ENCODE measurements around the gene PIGU. TPM values are rescaled to one million over a fixed set of nuclear protein-coding genes. Genes with fewer than 3 reads are reported as not detected.

The PIGU gene
- total and polyA plus RNA-seq, 3 experiments from 2014 or later: 24.9 to 33.0 (median 26.3) TPM

DNA sequence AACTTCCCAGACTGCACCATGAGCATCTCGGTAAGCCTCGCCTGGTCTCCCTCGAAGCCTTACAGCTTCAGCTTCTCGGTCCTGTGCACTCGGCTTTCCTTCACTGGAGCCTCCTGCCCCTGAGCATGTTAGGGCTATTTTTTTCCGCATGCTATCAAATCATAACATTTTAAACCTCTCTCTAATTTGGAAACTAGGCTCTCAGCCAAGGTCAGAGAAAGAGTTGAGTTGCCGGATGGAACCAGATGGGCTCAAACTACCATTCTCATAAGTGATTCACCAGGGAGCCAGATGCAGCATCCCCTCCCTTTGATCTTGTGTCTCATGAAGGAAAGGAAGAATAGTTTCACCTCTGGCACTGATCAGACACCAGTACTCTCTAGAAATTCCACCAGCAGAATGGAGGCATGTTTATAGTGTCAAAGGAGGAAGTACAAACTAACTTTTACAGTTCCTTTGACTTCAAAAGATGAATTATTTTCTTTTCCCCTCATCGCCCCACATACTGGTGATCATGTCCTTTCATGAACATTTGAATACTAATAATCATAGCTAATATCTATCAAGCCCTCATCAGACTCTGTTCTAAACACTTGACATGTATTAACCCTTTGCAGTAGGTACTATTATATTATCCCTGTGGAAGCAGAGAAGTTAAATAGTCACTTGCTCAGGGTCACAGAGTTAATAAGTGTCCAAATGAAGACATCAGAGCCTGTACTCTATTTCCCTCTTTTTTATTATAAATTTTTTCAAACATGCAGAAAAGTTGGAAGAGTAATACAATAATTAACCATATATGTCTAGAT, 71.7 kb downstream of the PIGU start:
- Mint-ChIP-seq H3K4me1 (peaks cover 0 to 1% (median 0%) of the 10 kb centered on the region in 3 donors), H3K9me3 (no peaks in the 10 kb centered on the region), H3K4me3 (no peak overlapping the region), H3K27ac (no peak overlapping the region), H3K27me3 (peaks cover 0 to 1% of the 10 kb centered on the region in 2 donors), H3K36me3 (peaks cover 0 to 25% (median 9%) of the 10 kb centered on the region in 3 donors)
- POLR2A ChIA-PET: no interaction called here
- DNase-seq: no peak
- H3K36me3 ChIP-seq (ENCODE audit: insufficient read depth, low read length): no peaks in the 10 kb centered on the region
- no peaks in the 10 kb centered on the region for H3K27me3 ChIP-seq (ENCODE audit: insufficient read depth, low read length, poor library complexity, severe bottlenecking)
- CTCF ChIA-PET: no interaction called here
- no peaks in the 10 kb centered on the region for H3K9me3 ChIP-seq (ENCODE audit: low read length)
- H3K27ac ChIP-seq (ENCODE audit: low read depth, low read length): no peak overlapping the region
- H3K4me3 ChIP-seq (ENCODE audit: low read length): no peak overlapping the region
- H3K4me1 ChIP-seq (ENCODE audit: insufficient read depth, low read length): no peaks in the 10 kb centered on the region

DNA sequence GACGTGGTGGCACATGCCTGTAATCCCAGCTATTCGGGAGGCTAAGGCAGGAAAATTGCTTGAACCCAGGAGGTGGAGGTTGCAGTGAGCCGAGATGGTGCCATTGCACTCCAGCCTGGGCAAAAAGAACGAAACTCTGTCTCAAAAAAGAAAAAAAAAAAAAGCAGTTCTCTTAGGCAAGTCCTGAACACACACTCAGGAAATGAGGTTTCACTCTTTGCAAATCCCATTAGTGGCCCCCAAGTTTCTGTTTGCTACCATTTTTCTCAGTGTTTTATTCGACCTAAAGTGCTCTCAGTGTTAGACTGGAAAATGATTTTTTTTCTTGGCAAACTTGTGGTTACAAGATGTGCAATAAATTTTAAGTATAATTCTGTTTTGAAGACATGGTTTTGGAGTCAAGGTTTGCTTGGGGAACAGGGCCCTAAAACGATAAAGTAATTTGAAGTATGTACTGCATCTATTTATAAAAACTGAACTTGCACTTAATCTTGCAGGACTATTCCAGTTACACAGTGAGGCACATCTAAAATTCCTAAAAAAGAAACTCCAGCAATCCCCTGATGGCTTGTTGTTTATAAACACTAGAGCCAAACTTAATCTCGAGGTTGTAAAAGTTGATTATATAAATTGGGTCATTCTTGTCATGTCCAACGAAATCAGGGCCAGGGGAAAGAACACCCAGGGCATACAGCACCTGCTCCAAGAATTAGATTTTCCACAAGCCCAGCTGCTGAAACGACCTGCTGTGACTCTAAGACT, 75.8 kb downstream of the PIGU start:
- Histone ChIP-seq H3K4me3 (ENCODE audit: low read length) (no peak overlapping the region), H3K27me3 (ENCODE audit: insufficient read depth, low read length, poor library complexity, severe bottlenecking) (no peaks in the 10 kb centered on the region), H3K36me3 (ENCODE audit: insufficient read depth, low read length) (no peaks in the 10 kb centered on the region), H3K9me3 (ENCODE audit: low read length) (no peaks in the 10 kb centered on the region), H3K4me1 (ENCODE audit: insufficient read depth, low read length) (no peaks in the 10 kb centered on the region), H3K27ac (ENCODE audit: low read depth, low read length) (no peak overlapping the region)
- no peak for DNase-seq
- ChIA-PET CTCF (no interaction called here), POLR2A (no interaction called here)
- H3K36me3 Mint-ChIP-seq: peaks cover 0 to 9% (median 6%) of the 10 kb centered on the region in 3 donors
- H3K4me1 Mint-ChIP-seq: no peaks in the 10 kb centered on the region
- H3K4me3 Mint-ChIP-seq: no peak overlapping the region
- no peaks in the 10 kb centered on the region for H3K9me3 Mint-ChIP-seq
- H3K27ac Mint-ChIP-seq: peak overlapping the region in 2 of 8 donors; percentile 36 to 58
- peaks cover 0 to 1% of the 10 kb centered on the region in 2 donors for H3K27me3 Mint-ChIP-seq

DNA sequence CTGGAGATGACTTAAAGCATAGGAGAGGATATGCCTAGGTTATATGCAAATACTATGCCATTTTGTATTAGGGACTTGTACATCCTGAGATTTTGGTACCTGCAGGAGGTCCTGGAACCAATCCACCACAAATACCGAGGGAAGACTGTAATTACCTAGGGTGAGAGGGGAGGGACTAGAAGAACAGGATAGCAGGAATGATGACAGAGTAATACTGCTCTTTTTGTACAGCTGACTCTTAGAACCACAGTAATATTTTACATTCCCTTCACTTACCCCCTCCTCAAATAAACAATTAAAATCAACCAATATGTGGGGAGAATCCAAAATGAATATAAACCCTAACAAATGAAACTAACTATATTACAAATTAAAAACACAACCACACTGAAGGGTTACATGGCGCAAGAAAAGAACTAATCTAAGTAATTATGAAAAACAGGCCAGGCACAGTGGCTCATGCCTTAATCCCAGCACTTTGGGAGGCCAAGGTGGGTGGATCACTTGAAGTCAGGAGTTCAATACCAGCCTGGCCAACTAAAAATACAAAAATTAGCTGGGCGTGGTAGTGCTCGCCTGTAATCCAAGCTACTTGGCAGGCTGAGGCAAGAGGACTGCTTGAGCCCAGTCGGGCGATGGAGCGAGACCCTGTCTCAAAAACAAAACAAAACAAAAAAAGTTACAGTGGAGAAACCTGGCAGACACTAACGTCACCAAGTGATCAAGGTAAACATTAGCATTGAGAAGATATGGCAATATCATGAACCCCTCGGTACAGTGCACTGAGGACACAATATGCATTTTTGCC, 81.3 kb downstream of the PIGU start:
- Histone ChIP-seq H3K36me3 (ENCODE audit: insufficient read depth, low read length) (no peaks in the 10 kb centered on the region), H3K4me1 (ENCODE audit: insufficient read depth, low read length) (no peaks in the 10 kb centered on the region), H3K27ac (ENCODE audit: low read depth, low read length) (no peak overlapping the region), H3K9me3 (ENCODE audit: low read length) (no peaks in the 10 kb centered on the region), H3K27me3 (ENCODE audit: insufficient read depth, low read length, poor library complexity, severe bottlenecking) (no peaks in the 10 kb centered on the region), H3K4me3 (ENCODE audit: low read length) (no peak overlapping the region)
- peaks cover 0 to 13% (median 4%) of the 10 kb centered on the region in 3 donors for H3K36me3 Mint-ChIP-seq
- H3K27ac Mint-ChIP-seq: no peak overlapping the region
- POLR2A ChIA-PET: no interaction called here
- H3K27me3 Mint-ChIP-seq: no peaks in the 10 kb centered on the region
- H3K4me3 Mint-ChIP-seq: no peak overlapping the region
- DNase-seq: no peak
- CTCF ChIA-PET: no interaction called here
- H3K4me1 Mint-ChIP-seq: no peaks in the 10 kb centered on the region
- no peaks in the 10 kb centered on the region for H3K9me3 Mint-ChIP-seq

DNA sequence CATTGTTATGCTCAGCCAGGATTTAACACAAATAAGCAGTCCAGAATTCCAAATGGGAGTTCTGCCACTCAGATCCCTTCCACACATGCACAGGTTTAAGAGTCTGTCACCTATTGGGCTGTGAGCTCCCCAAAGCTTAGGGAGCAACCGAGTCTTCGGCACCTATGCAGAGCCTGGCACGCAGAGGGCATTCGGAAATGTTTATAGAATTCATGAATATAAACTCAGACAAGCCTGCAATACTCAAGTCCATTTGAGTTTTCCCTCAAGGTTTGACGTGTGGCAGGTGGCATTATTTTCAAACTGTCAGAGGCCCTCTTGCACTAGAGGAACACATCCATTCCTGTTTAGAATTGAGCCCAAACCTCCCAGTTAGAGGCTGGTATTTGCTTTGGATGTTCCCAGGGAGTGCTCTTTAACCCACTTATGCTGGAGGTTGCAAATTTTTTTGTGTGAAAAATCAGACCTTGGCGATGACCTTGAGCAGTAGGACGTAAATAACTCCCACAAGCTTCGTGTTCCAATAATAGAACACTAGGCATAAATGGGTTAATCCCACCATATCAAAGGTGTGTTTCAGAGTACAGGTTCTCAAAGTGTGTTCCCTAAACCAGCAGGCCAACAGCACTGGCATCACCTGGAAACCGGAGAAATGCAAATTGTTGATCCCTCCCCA, 90.3 kb downstream of the PIGU start:
- Mint-ChIP-seq H3K27me3 (no peaks in the 10 kb centered on the region), H3K4me1 (peaks cover 0 to 2% (median under 1%) of the 10 kb centered on the region in 3 donors), H3K9me3 (no peaks in the 10 kb centered on the region), H3K27ac (peak overlapping the region in 1 of 8 donors; percentile 3), H3K36me3 (peaks cover 4 to 57% (median 9%) of the 10 kb centered on the region in 3 donors), H3K4me3 (no peak overlapping the region)
- Histone ChIP-seq H3K27ac (ENCODE audit: low read depth, low read length) (no peak overlapping the region), H3K4me3 (ENCODE audit: low read length) (no peak overlapping the region), H3K36me3 (ENCODE audit: insufficient read depth, low read length) (peaks cover 23% of the 10 kb centered on the region), H3K9me3 (ENCODE audit: low read length) (no peaks in the 10 kb centered on the region), H3K27me3 (ENCODE audit: insufficient read depth, low read length, poor library complexity, severe bottlenecking) (no peaks in the 10 kb centered on the region), H3K4me1 (ENCODE audit: insufficient read depth, low read length) (no peaks in the 10 kb centered on the region)
- DNase-seq: no peak
- CTCF ChIA-PET: no interaction called here
- POLR2A ChIA-PET: no interaction called here

DNA sequence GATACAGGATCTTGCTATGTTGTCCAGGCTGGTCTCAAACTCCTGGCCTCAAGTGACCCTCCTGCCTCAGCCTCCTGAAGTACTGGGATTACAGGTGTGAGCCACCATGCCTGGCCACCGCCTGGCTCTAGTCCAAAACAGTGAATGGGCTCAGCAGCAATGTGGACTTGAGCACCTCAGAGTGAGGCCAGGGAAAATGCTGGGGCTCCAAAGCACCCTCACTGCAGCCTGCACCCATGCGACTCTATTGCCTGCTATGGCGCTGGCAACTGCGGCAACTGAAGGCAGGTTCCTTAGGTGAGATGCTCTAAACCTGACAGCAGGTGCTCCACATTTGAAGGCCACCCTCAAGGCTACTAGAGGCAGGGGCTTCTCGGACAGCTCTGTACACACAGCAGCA, 91.9 kb downstream of the PIGU start:
- ChIA-PET POLR2A (interaction anchor here (0.6 kb wide), 1 partner anchor 669 kb away, joined by 7 read pairs; no protein-coding TSS in a partner anchor), CTCF (no interaction called here)
- H3K27ac Mint-ChIP-seq: peak overlapping the region in 2 of 8 donors; percentile 54 to 59

DNA sequence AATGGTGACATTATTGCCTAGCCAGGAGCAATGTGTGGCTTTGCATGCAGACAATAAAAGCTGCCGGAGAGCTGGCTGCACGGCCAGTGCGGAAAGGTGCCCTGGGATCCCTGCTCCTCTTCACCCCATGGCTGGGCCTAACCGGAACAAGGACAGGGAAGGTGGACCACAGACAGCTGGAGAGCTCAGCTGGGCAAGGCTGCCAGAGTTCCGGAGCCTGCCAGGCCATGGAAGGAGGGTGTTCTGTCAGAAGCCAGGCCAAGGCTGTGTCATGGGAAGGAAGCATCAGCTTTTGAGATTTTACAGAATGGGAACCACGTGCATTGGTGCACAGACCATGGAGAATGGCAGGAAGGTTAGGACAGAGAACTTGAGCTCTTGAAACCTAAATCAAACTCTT, 93.3 kb downstream of the PIGU start:
- H3K4me1 Mint-ChIP-seq: peaks cover 21 to 22% (median 21%) of the 10 kb centered on the region in 3 donors
- Histone ChIP-seq H3K4me1 (ENCODE audit: insufficient read depth, low read length) (peaks cover 10% of the 10 kb centered on the region), H3K36me3 (ENCODE audit: insufficient read depth, low read length) (peaks cover 22% of the 10 kb centered on the region), H3K27me3 (ENCODE audit: insufficient read depth, low read length, poor library complexity, severe bottlenecking) (no peaks in the 10 kb centered on the region), H3K9me3 (ENCODE audit: low read length) (no peaks in the 10 kb centered on the region), H3K4me3 (ENCODE audit: low read length) (no peak overlapping the region), H3K27ac (ENCODE audit: low read depth, low read length) (no peak overlapping the region)
- H3K27me3 Mint-ChIP-seq: no peaks in the 10 kb centered on the region
- DNase-seq: no peak
- H3K4me3 Mint-ChIP-seq: no peak overlapping the region
- ChIA-PET CTCF (no interaction called here), POLR2A (no interaction called here)
- peak overlapping the region in 1 of 8 donors; percentile 63 for H3K27ac Mint-ChIP-seq
- H3K36me3 Mint-ChIP-seq: peaks cover 4 to 72% (median 13%) of the 10 kb centered on the region in 3 donors
- H3K9me3 Mint-ChIP-seq: no peaks in the 10 kb centered on the region

More for the DNA sequence above, 91.9 kb downstream of the PIGU start:
- no peak for DNase-seq
- Histone ChIP-seq H3K27me3 (ENCODE audit: insufficient read depth, low read length, poor library complexity, severe bottlenecking) (no peaks in the 10 kb centered on the region), H3K9me3 (ENCODE audit: low read length) (no peaks in the 10 kb centered on the region), H3K36me3 (ENCODE audit: insufficient read depth, low read length) (peaks cover 23% of the 10 kb centered on the region), H3K4me3 (ENCODE audit: low read length) (no peak overlapping the region), H3K4me1 (ENCODE audit: insufficient read depth, low read length) (peaks cover 8% of the 10 kb centered on the region), H3K27ac (ENCODE audit: low read depth, low read length) (no peak overlapping the region)
- Mint-ChIP-seq H3K4me1 (peaks cover 14 to 17% (median 16%) of the 10 kb centered on the region in 3 donors), H3K9me3 (no peaks in the 10 kb centered on the region), H3K27me3 (no peaks in the 10 kb centered on the region), H3K4me3 (no peak overlapping the region), H3K36me3 (peaks cover 4 to 68% (median 13%) of the 10 kb centered on the region in 3 donors)

DNA sequence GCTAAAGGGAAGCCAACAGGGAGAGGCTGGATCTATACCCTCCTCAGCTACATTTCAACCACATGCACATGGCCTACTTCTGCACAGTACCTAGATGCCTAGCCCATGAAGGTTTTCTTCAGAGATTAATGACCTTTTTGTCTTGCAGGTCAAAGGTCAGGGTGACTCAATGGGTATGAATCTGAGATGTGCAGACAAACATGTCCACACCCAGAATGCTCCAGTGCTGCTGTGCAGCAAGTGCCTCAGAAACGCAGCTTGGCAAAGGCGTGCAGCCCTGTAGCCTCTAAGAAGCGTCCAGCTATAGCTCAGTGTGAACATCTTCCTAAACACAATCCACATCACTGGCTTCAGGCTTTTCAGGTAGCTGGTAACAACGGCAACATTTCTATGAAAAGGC, 94.0 kb downstream of the PIGU start:
- Mint-ChIP-seq H3K27ac (no peak overlapping the region), H3K36me3 (peaks cover 4 to 71% (median 15%) of the 10 kb centered on the region in 3 donors), H3K4me3 (no peak overlapping the region), H3K27me3 (no peaks in the 10 kb centered on the region), H3K9me3 (no peaks in the 10 kb centered on the region), H3K4me1 (peaks cover 21 to 22% (median 21%) of the 10 kb centered on the region in 3 donors)
- H3K27ac ChIP-seq (ENCODE audit: low read depth, low read length): no peak overlapping the region
- no peaks in the 10 kb centered on the region for H3K27me3 ChIP-seq (ENCODE audit: insufficient read depth, low read length, poor library complexity, severe bottlenecking)
- ChIA-PET POLR2A (no interaction called here), CTCF (no interaction called here)
- no peaks in the 10 kb centered on the region for H3K9me3 ChIP-seq (ENCODE audit: low read length)
- H3K36me3 ChIP-seq (ENCODE audit: insufficient read depth, low read length): peaks cover 16% of the 10 kb centered on the region
- no peak overlapping the region for H3K4me3 ChIP-seq (ENCODE audit: low read length)
- DNase-seq: no peak
- H3K4me1 ChIP-seq (ENCODE audit: insufficient read depth, low read length): peaks cover 10% of the 10 kb centered on the region

All from CD8-positive, alpha-beta memory T cell (primary cell).